Measurements from ENCODE around the gene SMARCC1.

- TF ChIP-seq EZH2phosphoT487 (IDR thresholded peaks at IDR 0.05; ENCODE audit: borderline replicate concordance) (no peak), CTCF (conservative IDR thresholded peaks at IDR 0.05; ENCODE audit: low read length) (no peak)
These were observed 11.0 kb upstream of the SMARCC1 start for GRCh38 chr3:47792699-47793098.

Data from Loucy (cell line).